T follicular helper cell (primary cell): ENCODE measurements around the gene GPR25.

ENCODE experiments used
- DNase-seq: peaks from one replicate; pipeline ENCODE4 v3.0.0-alpha.2; 2020; ENCODE audit warnings: low read depth
- total RNA-seq, 2 experiments: gene quantifications; one replicate each; lab custom pipeline; 2026; lab: John Stamatoyannopoulos, UW

GPR25 gene
- 0.30 to 3.0 reads per million in 2 experiments for total RNA-seq

GRCh38 chr1:200872446-200873115 is at the start of gene GPR25:
Gene GPR25 (plus strand): TSS chr1:200872981. CDS start chr1:200873038, 57 bp downstream.
- DNase-seq: no peak

GRCh38 chr1:200831091-200831490 is 41.7 kb upstream of the GPR25 start:
- DNase-seq: no peak

- DNase-seq: no peak
Measured at GRCh38 chr1:200834383-200834782, 38.4 kb upstream of the GPR25 start.

GRCh38 chr1:200836213-200836612 is 36.6 kb upstream of the GPR25 start:
- DNase-seq: no peak

- DNase-seq: no peak
Measured at GRCh38 chr1:200837931-200838571, 34.7 kb upstream of the GPR25 start.

- no peak for DNase-seq
Measured at GRCh38 chr1:200838676-200839445, 33.9 kb upstream of the GPR25 start.

- DNase-seq: no peak
Measured at GRCh38 chr1:200845360-200845759, 27.4 kb upstream of the GPR25 start.

- no peak for DNase-seq
Measured at GRCh38 chr1:200846398-200846797, 26.4 kb upstream of the GPR25 start.

GRCh38 chr1:200849430-200849829 is 23.4 kb upstream of the GPR25 start:
- no peak for DNase-seq

- DNase-seq: no peak
Measured at GRCh38 chr1:200850554-200850953, 22.2 kb upstream of the GPR25 start.

- DNase-seq: no peak
Measured at GRCh38 chr1:200856716-200857357, 15.9 kb upstream of the GPR25 start.

- DNase-seq: no peak
Measured at GRCh38 chr1:200857804-200858203, 15.0 kb upstream of the GPR25 start.

- DNase-seq: no peak
Measured at GRCh38 chr1:200861937-200862647, 10.7 kb upstream of the GPR25 start.

GRCh38 chr1:200862713-200863415 is 9.9 kb upstream of the GPR25 start:
- DNase-seq: no peak

- no peak for DNase-seq
Measured at GRCh38 chr1:200866116-200866515, 6.7 kb upstream of the GPR25 start.

- DNase-seq: no peak
Measured at GRCh38 chr1:200866521-200866920, 6.3 kb upstream of the GPR25 start.

GRCh38 chr1:200867018-200867811 is 5.6 kb upstream of the GPR25 start:
- no peak for DNase-seq

GRCh38 chr1:200869376-200869752 is 3.4 kb upstream of the GPR25 start:
- DNase-seq: no peak

GRCh38 chr1:200869753-200870391 is 2.9 kb upstream of the GPR25 start:
- DNase-seq: no peak
